Astrocyte (in vitro differentiated cells and primary cell): ENCODE results near the gene GJB4. TPM values are rescaled to one million over a fixed set of nuclear protein-coding genes. Genes with fewer than 3 reads are reported as not detected.

ENCODE experiments used
- DNase-seq: peaks from one replicate; pipeline ENCODE4 v3.0.0-alpha.2; 2010; ENCODE audit warnings: low read depth
- FAIRE-seq: peaks from 2 replicates; lab custom pipeline; 2011; peaks lifted over from hg19 to GRCh38; lab: Jason Lieb, UNC
- H2AFZ ChIP-seq: 2 replicates; pipeline ENCODE4 v1.6.0; 2012; ENCODE audit warnings: low read depth, low read length, inconsistent platforms
- H3K27ac ChIP-seq: 2 replicates; pipeline ENCODE4 v1.5.1; 2011; ENCODE audit warnings: low read depth, low read length, inconsistent platforms
- H3K27me3 ChIP-seq: 2 replicates; pipeline ENCODE4 v1.6.0; 2011; ENCODE audit warnings: low read length, inconsistent platforms; ENCODE audit not compliant: insufficient read depth
- H3K36me3 ChIP-seq: 2 replicates; pipeline ENCODE4 v1.5.1; 2011; ENCODE audit warnings: low read length, inconsistent platforms; ENCODE audit not compliant: insufficient read depth
- H3K4me1 ChIP-seq: 2 replicates; pipeline ENCODE4 v1.5.1; 2011; ENCODE audit warnings: low read length, inconsistent platforms; ENCODE audit not compliant: insufficient read depth
- H3K4me2 ChIP-seq: 2 replicates; pipeline ENCODE4 v1.6.0; 2012; ENCODE audit warnings: low read length, inconsistent platforms
- H3K4me3 ChIP-seq: 2 replicates; pipeline ENCODE4 v1.5.1; 2011; ENCODE audit warnings: low read depth, mild to moderate bottlenecking, low read length, inconsistent platforms; ENCODE audit not compliant: insufficient read depth
- H3K79me2 ChIP-seq: 2 replicates; pipeline ENCODE4 v1.6.0; 2012; ENCODE audit warnings: mild to moderate bottlenecking, low read length, inconsistent platforms; ENCODE audit not compliant: insufficient read depth
- H3K9ac ChIP-seq: 2 replicates; pipeline ENCODE4 v1.6.0; 2012; ENCODE audit warnings: mild to moderate bottlenecking, low read length, inconsistent platforms
- H3K9me3 ChIP-seq: 2 replicates; pipeline ENCODE4 v1.5.1; 2012; ENCODE audit warnings: low read depth, mild to moderate bottlenecking, low read length, inconsistent platforms; ENCODE audit not compliant: insufficient read depth
- H4K20me1 ChIP-seq: 2 replicates; pipeline ENCODE4 v1.6.0; 2012; ENCODE audit warnings: low read length, inconsistent platforms; ENCODE audit not compliant: insufficient read depth
- H3K27ac Mint-ChIP-seq: one replicate; pipeline ENCODE4 v1.8.0; 2021; ENCODE audit warnings: mild to moderate bottlenecking, mixed read lengths; ENCODE audit not compliant: unreplicated experiment
- H3K27me3 Mint-ChIP-seq: one replicate; pipeline ENCODE4 v1.8.0; 2021; ENCODE audit warnings: low read depth, mixed read lengths; ENCODE audit not compliant: unreplicated experiment
- H3K36me3 Mint-ChIP-seq: one replicate; pipeline ENCODE4 v1.8.0; 2021; ENCODE audit warnings: low read depth, mixed read lengths; ENCODE audit not compliant: unreplicated experiment
- H3K4me1 Mint-ChIP-seq: one replicate; pipeline ENCODE4 v1.8.0; 2021; ENCODE audit warnings: low read depth, mixed read lengths; ENCODE audit not compliant: unreplicated experiment
- H3K4me3 Mint-ChIP-seq: one replicate; pipeline ENCODE4 v1.8.0; 2021; ENCODE audit warnings: mild to moderate bottlenecking, moderate library complexity, mixed read lengths; ENCODE audit not compliant: unreplicated experiment
- H3K9me3 Mint-ChIP-seq: one replicate; pipeline ENCODE4 v1.8.0; 2021; ENCODE audit warnings: mild to moderate bottlenecking, mixed read lengths; ENCODE audit not compliant: unreplicated experiment
- EZH2 ChIP-seq: IDR thresholded peaks from 2 replicates; pipeline ENCODE4 v1.6.1; 2012; ENCODE audit warnings: mild to moderate bottlenecking, low read length, inconsistent platforms; ENCODE audit not compliant: insufficient read depth
- total RNA-seq: library from RNA; stranded (reverse); gene quantifications from 2 replicates; pipeline ENCODE4 v1.2.1, GENCODE V29; 2021
- TF ChIP-seq, protein P1 (sequence below): IDR thresholded peaks from 2 replicates; pipeline ENCODE4 v1.5.1; 2011; ENCODE audit warnings: low read depth, mild to moderate bottlenecking, inconsistent platforms, low read length, moderate library complexity; ENCODE audit not compliant: insufficient read depth

The GJB4 gene
- total RNA-seq, 1 donor from 2014 or later: not detected

DNA sequence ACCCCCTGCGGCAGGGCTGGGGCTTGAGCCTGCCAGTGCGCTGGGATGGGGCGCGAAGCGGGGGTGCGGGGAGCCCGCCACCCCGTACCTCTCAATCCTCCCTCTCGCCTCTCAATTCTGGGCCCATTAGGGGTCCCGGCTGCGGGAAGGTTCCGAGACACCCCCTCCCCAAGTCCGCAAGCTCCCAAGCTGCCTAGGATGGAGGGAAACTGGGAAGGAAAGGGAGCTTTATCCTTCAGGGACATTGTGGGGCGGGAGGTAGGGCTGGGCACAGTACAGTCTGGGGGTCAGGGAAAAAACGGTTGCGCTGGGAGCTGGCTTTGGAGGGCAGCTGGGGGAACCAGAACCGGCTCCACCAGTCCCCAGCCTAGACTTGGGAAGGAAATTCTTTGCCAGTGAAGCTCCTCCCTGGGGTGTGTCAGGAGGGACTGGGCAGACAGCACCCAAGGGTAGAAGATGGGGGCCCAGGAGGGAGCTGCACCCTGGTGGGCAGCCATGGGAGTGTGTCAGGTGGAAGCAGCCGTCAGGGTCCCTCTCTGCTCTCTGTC is 22.4 kb downstream of the GJB4 start:
- no peak overlapping the region for H2AFZ ChIP-seq

DNA sequence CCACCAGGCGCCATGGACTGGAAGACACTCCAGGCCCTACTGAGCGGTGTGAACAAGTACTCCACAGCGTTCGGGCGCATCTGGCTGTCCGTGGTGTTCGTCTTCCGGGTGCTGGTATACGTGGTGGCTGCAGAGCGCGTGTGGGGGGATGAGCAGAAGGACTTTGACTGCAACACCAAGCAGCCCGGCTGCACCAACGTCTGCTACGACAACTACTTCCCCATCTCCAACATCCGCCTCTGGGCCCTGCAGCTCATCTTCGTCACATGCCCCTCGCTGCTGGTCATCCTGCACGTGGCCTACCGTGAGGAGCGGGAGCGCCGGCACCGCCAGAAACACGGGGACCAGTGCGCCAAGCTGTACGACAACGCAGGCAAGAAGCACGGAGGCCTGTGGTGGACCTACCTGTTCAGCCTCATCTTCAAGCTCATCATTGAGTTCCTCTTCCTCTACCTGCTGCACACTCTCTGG is 25.2 kb downstream of the GJB4 start:
- TF ChIP-seq, protein P1, sequence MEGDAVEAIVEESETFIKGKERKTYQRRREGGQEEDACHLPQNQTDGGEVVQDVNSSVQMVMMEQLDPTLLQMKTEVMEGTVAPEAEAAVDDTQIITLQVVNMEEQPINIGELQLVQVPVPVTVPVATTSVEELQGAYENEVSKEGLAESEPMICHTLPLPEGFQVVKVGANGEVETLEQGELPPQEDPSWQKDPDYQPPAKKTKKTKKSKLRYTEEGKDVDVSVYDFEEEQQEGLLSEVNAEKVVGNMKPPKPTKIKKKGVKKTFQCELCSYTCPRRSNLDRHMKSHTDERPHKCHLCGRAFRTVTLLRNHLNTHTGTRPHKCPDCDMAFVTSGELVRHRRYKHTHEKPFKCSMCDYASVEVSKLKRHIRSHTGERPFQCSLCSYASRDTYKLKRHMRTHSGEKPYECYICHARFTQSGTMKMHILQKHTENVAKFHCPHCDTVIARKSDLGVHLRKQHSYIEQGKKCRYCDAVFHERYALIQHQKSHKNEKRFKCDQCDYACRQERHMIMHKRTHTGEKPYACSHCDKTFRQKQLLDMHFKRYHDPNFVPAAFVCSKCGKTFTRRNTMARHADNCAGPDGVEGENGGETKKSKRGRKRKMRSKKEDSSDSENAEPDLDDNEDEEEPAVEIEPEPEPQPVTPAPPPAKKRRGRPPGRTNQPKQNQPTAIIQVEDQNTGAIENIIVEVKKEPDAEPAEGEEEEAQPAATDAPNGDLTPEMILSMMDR: no peak
- no peak for TF ChIP-seq EZH2
- H3K27me3 Mint-ChIP-seq: peaks cover 64% of the 10 kb centered on the region
- FAIRE-seq: no peak

More for the DNA sequence above, 22.4 kb downstream of the GJB4 start:
- peaks cover 70% of the 10 kb centered on the region for H3K27me3 Mint-ChIP-seq
- H3K9ac ChIP-seq: no peak overlapping the region
- no peak overlapping the region for H3K27ac Mint-ChIP-seq
- peak; percentile 11 for TF ChIP-seq EZH2
- TF ChIP-seq, protein P1: no peak
- H3K36me3 ChIP-seq: no peaks in the 10 kb centered on the region
- H3K4me3 ChIP-seq: no peak overlapping the region
- H3K36me3 Mint-ChIP-seq: no peaks in the 10 kb centered on the region
- no peaks in the 10 kb centered on the region for H3K9me3 ChIP-seq
- peaks cover 5% of the 10 kb centered on the region for H3K4me1 Mint-ChIP-seq
- no peak overlapping the region for H3K27ac ChIP-seq
- no peaks in the 10 kb centered on the region for H4K20me1 ChIP-seq
- no peak overlapping the region for H3K4me3 Mint-ChIP-seq
- H3K4me2 ChIP-seq: peak overlapping the region; percentile 80
- H3K79me2 ChIP-seq: no peaks in the 10 kb centered on the region
- peaks cover 23% of the 10 kb centered on the region for H3K27me3 ChIP-seq
- no peaks in the 10 kb centered on the region for H3K9me3 Mint-ChIP-seq
- peaks cover 12% of the 10 kb centered on the region for H3K4me1 ChIP-seq
- FAIRE-seq (no peak), DNase-seq (no peak)

GRCh38 chr1:34785231-34785874 is 25.8 kb downstream of the GJB4 start:
- TF ChIP-seq, protein P1: no peak
- TF ChIP-seq EZH2: no peak
- no peak for FAIRE-seq
- H3K4me1 Mint-ChIP-seq: peaks cover 10% of the 10 kb centered on the region
- Histone ChIP-seq H3K27ac (no peak overlapping the region), H3K4me2 (no peak overlapping the region), H4K20me1 (no peaks in the 10 kb centered on the region), H3K36me3 (no peaks in the 10 kb centered on the region), H3K79me2 (no peaks in the 10 kb centered on the region), H3K27me3 (peaks cover 18% of the 10 kb centered on the region), H3K9me3 (no peaks in the 10 kb centered on the region), H2AFZ (no peak overlapping the region), H3K4me3 (no peak overlapping the region), H3K9ac (no peak overlapping the region), H3K4me1 (peaks cover 12% of the 10 kb centered on the region)
- H3K36me3 Mint-ChIP-seq: no peaks in the 10 kb centered on the region
- no peak overlapping the region for H3K4me3 Mint-ChIP-seq
- no peak for DNase-seq
- peaks cover 61% of the 10 kb centered on the region for H3K27me3 Mint-ChIP-seq
- no peaks in the 10 kb centered on the region for H3K9me3 Mint-ChIP-seq
- H3K27ac Mint-ChIP-seq: no peak overlapping the region

More for the DNA sequence above, 25.2 kb downstream of the GJB4 start:
- no peaks in the 10 kb centered on the region for H3K36me3 ChIP-seq
- H3K4me1 Mint-ChIP-seq: peaks cover 10% of the 10 kb centered on the region
- no peaks in the 10 kb centered on the region for H4K20me1 ChIP-seq
- no peaks in the 10 kb centered on the region for H3K36me3 Mint-ChIP-seq
- H3K27ac Mint-ChIP-seq: no peak overlapping the region
- peaks cover 12% of the 10 kb centered on the region for H3K4me1 ChIP-seq
- H2AFZ ChIP-seq: no peak overlapping the region
- no peaks in the 10 kb centered on the region for H3K9me3 ChIP-seq
- H3K4me2 ChIP-seq: no peak overlapping the region
- no peaks in the 10 kb centered on the region for H3K79me2 ChIP-seq
- H3K9me3 Mint-ChIP-seq: no peaks in the 10 kb centered on the region
- DNase-seq: no peak
- H3K27me3 ChIP-seq: peaks cover 20% of the 10 kb centered on the region
- H3K4me3 Mint-ChIP-seq: no peak overlapping the region
- no peak overlapping the region for H3K27ac ChIP-seq
- H3K4me3 ChIP-seq: no peak overlapping the region
- H3K9ac ChIP-seq: no peak overlapping the region
